ENCODE data around the gene MUSTN1. TPM values are rescaled to one million over a fixed set of nuclear protein-coding genes. Genes with fewer than 3 reads are reported as not detected.

MUSTN1 gene
- polyA plus RNA-seq, 3 donors = 0.29 to 13.7 TPM; not detected in 1

DNA sequence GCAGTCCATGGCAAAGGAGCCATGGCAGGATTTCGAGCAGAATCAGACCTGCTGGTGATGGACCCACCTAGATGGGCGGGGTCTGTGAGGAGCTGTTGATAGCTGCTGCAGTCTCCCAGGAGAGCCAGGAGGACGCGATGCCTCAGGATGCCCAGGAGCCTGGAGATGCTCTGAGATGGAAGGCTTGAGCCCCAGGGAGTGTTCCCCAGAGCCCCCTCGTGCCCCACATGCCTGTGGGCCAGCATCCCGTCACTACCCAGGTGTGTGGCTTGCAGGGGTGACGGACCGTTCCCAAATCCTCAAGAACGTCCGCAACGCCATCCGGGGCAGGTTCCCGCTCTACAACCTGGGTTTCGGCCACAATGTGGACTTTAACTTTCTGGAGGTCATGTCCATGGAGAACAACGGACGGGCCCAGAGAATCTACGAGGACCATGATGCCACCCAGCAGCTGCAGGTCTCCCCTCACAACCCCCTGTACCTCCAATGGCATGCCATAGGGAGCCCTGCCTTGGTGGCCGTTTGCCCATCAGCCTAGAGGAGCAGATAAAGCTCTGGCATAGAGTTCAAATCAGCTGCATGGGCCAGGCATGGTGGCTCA, 50.7 kb downstream of the MUSTN1 start:
- WGBS (ENCODE audit: insufficient coverage) = 95% methylated on average over 18 of the region's 18 CpGs
- H3K27ac ChIP-seq (ENCODE audit: low read depth in 1 of 2, low read length in 2 of 2) = no peak overlapping the region
- H3K4me3 ChIP-seq (replicated peaks in 1 of 3; ENCODE audit: low read depth in 2 of 3, low read length in 3 of 3) = no peak overlapping the region
- no peaks in the 10 kb centered on the region for H3K9me3 ChIP-seq (replicated peaks in 1 of 2; ENCODE audit: control insufficient read depth in 1 of 2, insufficient read depth in 1 of 2, low read length in 2 of 2)
- intact Hi-C loops (cut with micrococcal nuclease) = loop anchor here in 1 of 2 donors (5.0 kb wide), 1 partner anchor 37 kb away; no protein-coding TSS in a partner anchor
- peaks cover 0 to 2% (median 0%) of the 10 kb centered on the region in 7 donors for H3K9me3 Mint-ChIP-seq
- no peak overlapping the region for H3K4me3 Mint-ChIP-seq
- H3K27ac Mint-ChIP-seq = peak overlapping the region in 1 of 7 donors; percentile 57
- H3K79me2 ChIP-seq (ENCODE audit: insufficient read depth, low read length) = no peaks in the 10 kb centered on the region
- no peak overlapping the region for H2AFZ ChIP-seq (ENCODE audit: insufficient read depth, low read depth, low read length, poor library complexity, severe bottlenecking)
- H3K27me3 Mint-ChIP-seq (ENCODE audit: low read depth in 3 of 3) = peaks cover 5 to 16% (median 7%) of the 10 kb centered on the region in 3 donors
- H3K4me1 ChIP-seq (ENCODE audit: control insufficient read depth in 1 of 2, insufficient read depth in 2 of 2, low read length in 2 of 2) = peaks cover 19 to 30% of the 10 kb centered on the region in 2 donors
- no peaks in the 10 kb centered on the region for H3K36me3 ChIP-seq (replicated peaks in 1 of 2; ENCODE audit: control insufficient read depth in 1 of 2, insufficient read depth in 2 of 2, low read length in 2 of 2)
- H3K4me2 ChIP-seq (replicated peaks; ENCODE audit: extremely low read depth, low read length, poor library complexity, severe bottlenecking) = no peak overlapping the region
- no peaks in the 10 kb centered on the region for H4K20me1 ChIP-seq (ENCODE audit: insufficient read depth, low read length)
- H3K4me1 Mint-ChIP-seq = peaks cover 32% of the 10 kb centered on the region
- TF ChIP-seq, protein P1, sequence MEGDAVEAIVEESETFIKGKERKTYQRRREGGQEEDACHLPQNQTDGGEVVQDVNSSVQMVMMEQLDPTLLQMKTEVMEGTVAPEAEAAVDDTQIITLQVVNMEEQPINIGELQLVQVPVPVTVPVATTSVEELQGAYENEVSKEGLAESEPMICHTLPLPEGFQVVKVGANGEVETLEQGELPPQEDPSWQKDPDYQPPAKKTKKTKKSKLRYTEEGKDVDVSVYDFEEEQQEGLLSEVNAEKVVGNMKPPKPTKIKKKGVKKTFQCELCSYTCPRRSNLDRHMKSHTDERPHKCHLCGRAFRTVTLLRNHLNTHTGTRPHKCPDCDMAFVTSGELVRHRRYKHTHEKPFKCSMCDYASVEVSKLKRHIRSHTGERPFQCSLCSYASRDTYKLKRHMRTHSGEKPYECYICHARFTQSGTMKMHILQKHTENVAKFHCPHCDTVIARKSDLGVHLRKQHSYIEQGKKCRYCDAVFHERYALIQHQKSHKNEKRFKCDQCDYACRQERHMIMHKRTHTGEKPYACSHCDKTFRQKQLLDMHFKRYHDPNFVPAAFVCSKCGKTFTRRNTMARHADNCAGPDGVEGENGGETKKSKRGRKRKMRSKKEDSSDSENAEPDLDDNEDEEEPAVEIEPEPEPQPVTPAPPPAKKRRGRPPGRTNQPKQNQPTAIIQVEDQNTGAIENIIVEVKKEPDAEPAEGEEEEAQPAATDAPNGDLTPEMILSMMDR (IDR thresholded peaks at IDR 0.05) = no peak
- H3K27me3 ChIP-seq (ENCODE audit: control insufficient read depth in 2 of 2, insufficient read depth in 2 of 2, low read length in 2 of 2) = no peaks in the 10 kb centered on the region
- H3K9ac ChIP-seq (ENCODE audit: insufficient read depth, low read length, poor library complexity, severe bottlenecking) = no peak overlapping the region
- no peaks in the 10 kb centered on the region for H3K36me3 Mint-ChIP-seq
- DNase-seq = no peak

DNA sequence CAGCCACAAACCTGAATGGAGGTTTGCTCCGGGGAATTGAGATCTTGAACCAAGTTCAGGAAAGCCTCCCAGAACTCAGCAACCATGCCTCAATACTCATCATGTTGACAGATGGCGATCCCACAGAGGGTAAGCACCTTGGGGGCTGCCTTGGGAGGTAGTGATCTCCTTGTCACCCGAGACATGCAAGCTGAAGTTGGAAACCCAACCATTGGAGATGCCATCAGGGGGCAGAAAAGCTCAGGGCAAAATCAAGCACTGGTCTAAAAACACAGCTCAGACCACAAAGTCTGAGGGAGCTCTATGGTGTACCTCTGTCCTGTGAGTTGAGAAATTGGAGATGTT, 51.6 kb downstream of the MUSTN1 start:
- peaks cover under 1 to 3% of the 10 kb centered on the region in 2 donors for H3K36me3 Mint-ChIP-seq

More for the DNA sequence above, 51.6 kb downstream of the MUSTN1 start:
- Histone ChIP-seq H3K79me2 (ENCODE audit: insufficient read depth, low read length) (no peaks in the 10 kb centered on the region), H3K27ac (ENCODE audit: low read depth in 1 of 2, low read length in 2 of 2) (no peak overlapping the region), H3K4me2 (replicated peaks; ENCODE audit: extremely low read depth, low read length, poor library complexity, severe bottlenecking) (no peak overlapping the region), H2AFZ (ENCODE audit: insufficient read depth, low read depth, low read length, poor library complexity, severe bottlenecking) (no peak overlapping the region), H4K20me1 (ENCODE audit: insufficient read depth, low read length) (no peaks in the 10 kb centered on the region), H3K36me3 (replicated peaks in 1 of 2; ENCODE audit: control insufficient read depth in 1 of 2, insufficient read depth in 2 of 2, low read length in 2 of 2) (no peaks in the 10 kb centered on the region), H3K4me3 (replicated peaks in 1 of 3; ENCODE audit: low read depth in 2 of 3, low read length in 3 of 3) (no peak overlapping the region), H3K4me1 (ENCODE audit: control insufficient read depth in 1 of 2, insufficient read depth in 2 of 2, low read length in 2 of 2) (peaks cover 28 to 39% of the 10 kb centered on the region in 2 donors), H3K9me3 (replicated peaks in 1 of 2; ENCODE audit: control insufficient read depth in 1 of 2, insufficient read depth in 1 of 2, low read length in 2 of 2) (no peaks in the 10 kb centered on the region), H3K9ac (ENCODE audit: insufficient read depth, low read length, poor library complexity, severe bottlenecking) (no peak overlapping the region), H3K27me3 (ENCODE audit: control insufficient read depth in 2 of 2, insufficient read depth in 2 of 2, low read length in 2 of 2) (no peaks in the 10 kb centered on the region)
- DNase-seq = no peak
- peaks cover 4 to 13% (median 7%) of the 10 kb centered on the region in 3 donors for H3K27me3 Mint-ChIP-seq (ENCODE audit: low read depth in 3 of 3)
- no CpG with 5 or more reads among the region's 3 CpGs for WGBS (ENCODE audit: insufficient coverage)
- intact Hi-C loops (cut with micrococcal nuclease) = loop anchor here in 1 of 2 donors (5.0 kb wide), 1 partner anchor 36 kb away; no protein-coding TSS in a partner anchor
- peaks cover 0 to 2% (median 0%) of the 10 kb centered on the region in 7 donors for H3K9me3 Mint-ChIP-seq
- TF ChIP-seq, protein P1 (IDR thresholded peaks at IDR 0.05) = no peak
- no peak overlapping the region for H3K27ac Mint-ChIP-seq
- H3K4me3 Mint-ChIP-seq = no peak overlapping the region
- peaks cover 42% of the 10 kb centered on the region for H3K4me1 Mint-ChIP-seq

Small RNA genes lying within 50 kb of the gene (small RNA-seq; reads per million reads assigned to genes)
- gene MIR8064 (ENCODE audit: insufficient read length, low read depth) = not detected
- not detected for gene MUSTN1 (ENCODE audit: insufficient read length, low read depth)

Other genes starting within 250 kb of the MUSTN1 start
- 10 to 100 TPM; 26.1 to 72.9 (median 38.0) TPM for gene PBRM1, start 149.1 kb downstream of the MUSTN1 start, polyA plus RNA-seq
- 10 to 100 TPM; 13.4 to 18.7 (median 16.7) TPM for gene GNL3, start 149.0 kb downstream of the MUSTN1 start, polyA plus RNA-seq
- 10 to 100 TPM; 27.3 to 34.8 (median 34.8) TPM for gene GLT8D1, start 129.2 kb downstream of the MUSTN1 start, polyA plus RNA-seq
- 100 to 1,000 TPM in 2 of 3 donors, 10 to 100 TPM in 1; 99.0 to 242 (median 228) TPM for gene SPCS1, start 128.9 kb downstream of the MUSTN1 start, polyA plus RNA-seq
- gene NEK4, start 64.1 kb downstream of the MUSTN1 start, polyA plus RNA-seq = 10 to 100 TPM; 13.7 to 17.5 (median 17.4) TPM
- 1 to 10 TPM in 2 of 3 donors, under 1 TPM in 1; 0.75 to 4.4 (median 1.3) TPM for gene ITIH1, start 57.4 kb downstream of the MUSTN1 start, polyA plus RNA-seq
- under 1 TPM in 1 of 3 donors, not detected in 2; 0.07 TPM for gene ITIH3, start 40.2 kb downstream of the MUSTN1 start, polyA plus RNA-seq
- gene ITIH4, start 4.3 kb downstream of the MUSTN1 start, polyA plus RNA-seq = 10 to 100 TPM in 1 of 3 donors, under 1 TPM in 1, not detected in 1; 0.59 to 47.7 TPM
- gene STIMATE, start 62.5 kb upstream of the MUSTN1 start, polyA plus RNA-seq = 10 to 100 TPM in 2 of 3 donors, 1 to 10 TPM in 1; 8.9 to 49.9 (median 11.7) TPM
- 1 to 10 TPM in 1 of 3 donors, under 1 TPM in 2; 0.61 to 2.7 (median 0.91) TPM for gene SFMBT1, start 211.1 kb upstream of the MUSTN1 start, polyA plus RNA-seq

Data from CD14-positive monocyte (primary cell).